ENCODE results near the gene PPDPF.
"Not testable (repeated sequence)": the region's sequence is repeated elsewhere in the genome, so short reads cannot be mapped to it uniquely, and the experiment has no call there.

Gene PPDPF

GRCh38 chr20:63498960-63499337 lies 21.6 kb upstream of the PPDPF start, which contains the start of gene EEF1A2:
Gene EEF1A2, minus strand, starts transcription at chr20:63499083. Its CDS starts 1,320 bp downstream, at chr20:63497763.
- in situ Hi-C loops (cut with HindIII; ENCODE audit: low sequenced_read_pairs), result no loop called here

- in situ Hi-C loops (cut with HindIII; ENCODE audit: low sequenced_read_pairs), result no loop called here
Observed at GRCh38 chr20:63499338-63499969, 21.1 kb upstream of the PPDPF start.

GRCh38 chr20:63500151-63500901 lies 20.2 kb upstream of the PPDPF start:
- in situ Hi-C loops (cut with HindIII; ENCODE audit: low sequenced_read_pairs), result no loop called here

GRCh38 chr20:63500902-63501817 lies 19.4 kb upstream of the PPDPF start:
- in situ Hi-C loops (cut with HindIII; ENCODE audit: low sequenced_read_pairs), result no loop called here

- in situ Hi-C loops (cut with HindIII; ENCODE audit: low sequenced_read_pairs), result no loop called here
Observed at GRCh38 chr20:63501818-63502670, 18.5 kb upstream of the PPDPF start.

GRCh38 chr20:63502671-63503172 lies 17.8 kb upstream of the PPDPF start:
- in situ Hi-C loops (cut with HindIII; ENCODE audit: low sequenced_read_pairs), result no loop called here

GRCh38 chr20:63503524-63503923 lies 17.0 kb upstream of the PPDPF start:
- in situ Hi-C loops (cut with HindIII; ENCODE audit: low sequenced_read_pairs), result no loop called here

- in situ Hi-C loops (cut with HindIII; ENCODE audit: low sequenced_read_pairs), result no loop called here
Observed at GRCh38 chr20:63504642-63505041, 15.9 kb upstream of the PPDPF start.

GRCh38 chr20:63505281-63505680 lies 15.3 kb upstream of the PPDPF start:
- in situ Hi-C loops (cut with HindIII; ENCODE audit: low sequenced_read_pairs), result no loop called here

- in situ Hi-C loops (cut with HindIII; ENCODE audit: low sequenced_read_pairs), result no loop called here
Observed at GRCh38 chr20:63505723-63506122, 14.8 kb upstream of the PPDPF start.

GRCh38 chr20:63507083-63507743 lies 13.4 kb upstream of the PPDPF start:
- in situ Hi-C loops (cut with HindIII; ENCODE audit: low sequenced_read_pairs), result no loop called here

- in situ Hi-C loops (cut with HindIII; ENCODE audit: low sequenced_read_pairs), result no loop called here
Observed at GRCh38 chr20:63508072-63508768, 12.3 kb upstream of the PPDPF start.

GRCh38 chr20:63509088-63509564 lies 11.4 kb upstream of the PPDPF start:
- in situ Hi-C loops (cut with HindIII; ENCODE audit: low sequenced_read_pairs), result no loop called here

- in situ Hi-C loops (cut with HindIII; ENCODE audit: low sequenced_read_pairs), result no loop called here
Observed at GRCh38 chr20:63513207-63513606, 7.4 kb upstream of the PPDPF start.

GRCh38 chr20:63514520-63514919 lies 6.0 kb upstream of the PPDPF start:
- in situ Hi-C loops (cut with HindIII; ENCODE audit: low sequenced_read_pairs), result not testable (repeated sequence)

GRCh38 chr20:63517376-63518309 lies 2.9 kb upstream of the PPDPF start:
- in situ Hi-C loops (cut with HindIII; ENCODE audit: low sequenced_read_pairs), result no loop called here

GRCh38 chr20:63518351-63518861 lies 2.2 kb upstream of the PPDPF start:
- in situ Hi-C loops (cut with HindIII; ENCODE audit: low sequenced_read_pairs), result no loop called here

Measured in DLD1 (cell line).